GM10248 (cell line): ENCODE results near the gene PI16.

Source experiments
- CTCF ChIA-PET: fragments of 300-600 bp; sonication (Branson Sonifier 250); formaldehyde crosslinking; extraction: SDS; loops from one replicate; lab custom pipeline; 2021; ENCODE audit warnings: antibody characterized with exemption; lab: Yijun Ruan, JAX
- POLR2A ChIA-PET: fragments of 350-650 bp; sonication (Branson Sonifier 250); formaldehyde crosslinking; extraction: SDS; loops from one replicate; lab custom pipeline; 2020; ENCODE audit warnings: antibody characterized with exemption; lab: Yijun Ruan, JAX
- DNase-seq: peaks from one replicate; pipeline ENCODE4 v3.0.0; 2012; ENCODE audit errors: extremely low spot score
- CTCF ChIP-seq: IDR thresholded peaks from 2 replicates; pipeline ENCODE4 v1.5.1; 2012; ENCODE audit warnings: mild to moderate bottlenecking, low read depth; ENCODE audit errors: extremely low read depth, missing control alignments, control extremely low read depth

Gene PI16

GRCh38 chr6:36954262-36954931, at the start of gene PI16:
PI16 (plus strand) TSS chr6:36954738; CDS start chr6:36954761, 23 bp downstream.
- no peak for TF ChIP-seq CTCF
- CTCF ChIA-PET: interaction anchor here (0.8 to 4.1 kb wide), 7 partner anchors 9 to 218 kb away, joined by 3 to 15 read pairs (median 4); no protein-coding TSS in a partner anchor
- DNase-seq: no peak
- POLR2A ChIA-PET: no interaction called here

- CTCF ChIA-PET: interaction anchor here (1.1 to 2.0 kb wide), 4 partner anchors 9 to 421 kb away, joined by 3 to 5 read pairs (median 4); partner anchors contain the start of gene C6orf89
- POLR2A ChIA-PET: no interaction called here
- DNase-seq: no peak
- no peak for TF ChIP-seq CTCF
Observed at GRCh38 chr6:36904851-36905393, 49.6 kb upstream of the PI16 start.

GRCh38 chr6:36906539-36907325, 47.8 kb upstream of the PI16 start:
- ChIA-PET CTCF (interaction anchor here (1.3 to 1.5 kb wide), 2 partner anchors 12 to 22 kb away, joined by 3 read pairs; no protein-coding TSS in a partner anchor), POLR2A (no interaction called here)
- no peak for TF ChIP-seq CTCF
- no peak for DNase-seq

- ChIA-PET POLR2A (no interaction called here), CTCF (interaction anchor here (1.3 to 1.5 kb wide), 2 partner anchors 14 to 23 kb away, joined by 3 read pairs; no protein-coding TSS in a partner anchor)
- no peak for TF ChIP-seq CTCF
- no peak for DNase-seq
Observed at GRCh38 chr6:36907781-36908180, 46.8 kb upstream of the PI16 start.

GRCh38 chr6:36908747-36909146, 45.8 kb upstream of the PI16 start:
- CTCF ChIA-PET: no interaction called here
- no peak for DNase-seq
- TF ChIP-seq CTCF: no peak
- POLR2A ChIA-PET: no interaction called here

- ChIA-PET POLR2A (no interaction called here), CTCF (no interaction called here)
- TF ChIP-seq CTCF: no peak
- no peak for DNase-seq
Observed at GRCh38 chr6:36912030-36912454, 42.5 kb upstream of the PI16 start.
